GM13977 (cell line): ENCODE measurements around the gene NPAS3.

ENCODE experiments used
- DNase-seq: peaks from one replicate; pipeline ENCODE4 v3.0.0; 2012; ENCODE audit warnings: low spot score
- in situ Hi-C: fragments of 300-500 bp; cut with MboI; formaldehyde crosslinking; loops from one replicate; pipeline ENCODE4 v1.12.0; 2022; ENCODE audit warnings: low sequenced_read_pairs, low pct_unique_long_range_greater_than_20kb, mixed read lengths, inconsistent platforms; ENCODE audit not compliant: unreplicated experiment
- TF ChIP-seq, protein P1 (sequence below): IDR thresholded peaks from 2 replicates; pipeline ENCODE4 v1.5.1; 2012; ENCODE audit warnings: mild to moderate bottlenecking, control low read depth; ENCODE audit not compliant: insufficient read depth; ENCODE audit errors: extremely low read depth, missing control alignments

NPAS3 gene

DNA sequence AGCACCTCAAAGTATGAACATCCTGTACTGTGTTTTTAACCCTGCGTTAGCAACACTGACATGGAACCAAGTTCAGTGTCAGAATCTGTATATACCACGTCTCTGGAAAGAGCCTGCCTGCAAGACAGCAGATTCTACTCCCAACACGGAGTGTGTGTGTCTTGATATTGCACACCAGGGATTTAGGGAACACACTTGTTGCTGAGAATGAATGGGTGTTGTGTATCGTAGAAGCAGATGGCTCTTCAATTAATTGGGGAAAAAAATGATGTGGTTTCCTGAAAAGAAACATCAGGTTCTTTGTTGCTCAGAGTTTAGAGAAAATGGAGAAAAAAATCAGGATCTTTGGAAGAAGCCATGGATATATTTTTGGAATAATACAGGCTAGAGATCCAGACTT, 841.4 kb downstream of the NPAS3 start:
- TF ChIP-seq, protein P1, sequence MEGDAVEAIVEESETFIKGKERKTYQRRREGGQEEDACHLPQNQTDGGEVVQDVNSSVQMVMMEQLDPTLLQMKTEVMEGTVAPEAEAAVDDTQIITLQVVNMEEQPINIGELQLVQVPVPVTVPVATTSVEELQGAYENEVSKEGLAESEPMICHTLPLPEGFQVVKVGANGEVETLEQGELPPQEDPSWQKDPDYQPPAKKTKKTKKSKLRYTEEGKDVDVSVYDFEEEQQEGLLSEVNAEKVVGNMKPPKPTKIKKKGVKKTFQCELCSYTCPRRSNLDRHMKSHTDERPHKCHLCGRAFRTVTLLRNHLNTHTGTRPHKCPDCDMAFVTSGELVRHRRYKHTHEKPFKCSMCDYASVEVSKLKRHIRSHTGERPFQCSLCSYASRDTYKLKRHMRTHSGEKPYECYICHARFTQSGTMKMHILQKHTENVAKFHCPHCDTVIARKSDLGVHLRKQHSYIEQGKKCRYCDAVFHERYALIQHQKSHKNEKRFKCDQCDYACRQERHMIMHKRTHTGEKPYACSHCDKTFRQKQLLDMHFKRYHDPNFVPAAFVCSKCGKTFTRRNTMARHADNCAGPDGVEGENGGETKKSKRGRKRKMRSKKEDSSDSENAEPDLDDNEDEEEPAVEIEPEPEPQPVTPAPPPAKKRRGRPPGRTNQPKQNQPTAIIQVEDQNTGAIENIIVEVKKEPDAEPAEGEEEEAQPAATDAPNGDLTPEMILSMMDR, result no peak
- in situ Hi-C loops, result loop anchor here (25.0 kb wide), 1 partner anchor 1068 kb away; no protein-coding TSS in a partner anchor
- no peak for DNase-seq

DNA sequence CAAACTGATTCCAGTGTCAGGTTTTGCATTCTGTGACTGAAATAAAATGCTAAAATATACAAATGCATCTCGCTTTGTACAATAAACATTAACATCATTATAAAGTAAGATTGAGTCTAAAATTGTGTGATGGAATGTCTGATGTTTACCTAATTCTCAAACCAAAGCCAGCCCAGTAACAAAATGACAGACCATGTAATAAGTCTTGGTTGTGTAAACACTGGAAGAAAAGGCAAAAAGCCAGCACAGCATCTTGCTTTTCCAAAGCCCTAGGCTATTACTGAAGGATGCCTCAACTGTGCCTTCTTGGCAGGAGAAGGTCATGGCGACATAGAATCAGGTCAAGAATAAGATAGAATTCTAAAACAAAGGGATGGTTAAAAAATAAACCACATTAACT, 842.6 kb downstream of the NPAS3 start:
- in situ Hi-C loops, result loop anchor here (25.0 kb wide), 1 partner anchor 1069 kb away; no protein-coding TSS in a partner anchor
- no peak for DNase-seq

DNA sequence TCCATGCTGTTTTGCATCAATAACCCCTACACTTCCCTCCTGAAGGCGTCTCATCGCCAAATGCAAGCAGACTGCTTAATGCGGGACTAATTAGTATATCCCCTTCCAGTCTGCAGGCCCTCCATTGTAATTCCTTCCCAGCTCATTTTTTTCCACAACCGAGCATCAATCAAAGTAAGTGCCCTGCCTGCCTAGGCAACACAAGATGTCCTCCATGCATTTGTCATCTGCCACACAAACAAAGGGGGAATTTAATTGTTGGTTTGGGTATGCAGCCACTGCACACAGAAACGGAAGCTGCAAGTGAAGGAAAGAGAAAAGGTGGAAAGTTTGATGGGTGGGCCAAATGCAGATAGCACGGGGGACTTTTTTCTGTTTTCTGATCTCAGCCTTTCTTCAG, 844.2 kb downstream of the NPAS3 start:
- in situ Hi-C loops, result loop anchor here (25.0 kb wide), 1 partner anchor 1071 kb away; no protein-coding TSS in a partner anchor
- TF ChIP-seq, protein P1, result no peak
- DNase-seq, result no peak

More for the DNA sequence above, 842.6 kb downstream of the NPAS3 start:
- TF ChIP-seq, protein P1, result no peak

DNA sequence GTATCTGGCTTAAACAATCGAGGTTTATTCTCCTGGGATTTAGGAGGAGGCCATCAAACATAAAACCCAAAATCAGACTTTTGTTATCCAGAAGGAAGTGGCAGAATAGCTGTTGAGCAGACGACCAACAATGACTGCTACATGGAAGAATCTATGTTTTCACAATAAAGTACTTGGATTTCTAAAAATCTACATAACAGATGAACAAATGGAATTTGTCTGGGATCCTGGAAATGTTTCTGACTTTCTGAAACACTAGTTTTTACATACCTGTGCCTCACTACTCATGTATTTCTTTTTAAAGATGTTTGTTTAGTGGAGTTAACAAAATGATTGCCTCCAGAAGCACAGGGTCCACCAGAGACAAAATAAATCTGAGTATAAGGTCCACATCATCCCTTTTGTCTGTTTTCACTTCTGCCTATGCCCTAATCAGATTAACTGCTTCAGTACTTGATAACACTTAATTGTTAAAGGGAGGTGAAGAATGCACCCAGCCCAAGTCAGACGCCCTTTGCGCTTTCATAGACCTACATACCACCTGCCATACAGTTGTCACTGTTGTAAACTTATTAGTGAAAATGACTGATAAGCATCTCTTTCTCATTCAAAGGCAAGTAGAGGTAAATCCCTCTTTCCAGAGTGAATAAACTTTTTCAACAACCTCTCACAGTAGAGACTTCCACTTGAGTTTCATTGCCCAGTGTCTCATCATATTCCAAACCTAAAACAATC, 847.6 kb downstream of the NPAS3 start:
- in situ Hi-C loops, result loop anchor here (25.0 kb wide), 1 partner anchor 1074 kb away; no protein-coding TSS in a partner anchor
- no peak for DNase-seq
- TF ChIP-seq, protein P1, result no peak

DNA sequence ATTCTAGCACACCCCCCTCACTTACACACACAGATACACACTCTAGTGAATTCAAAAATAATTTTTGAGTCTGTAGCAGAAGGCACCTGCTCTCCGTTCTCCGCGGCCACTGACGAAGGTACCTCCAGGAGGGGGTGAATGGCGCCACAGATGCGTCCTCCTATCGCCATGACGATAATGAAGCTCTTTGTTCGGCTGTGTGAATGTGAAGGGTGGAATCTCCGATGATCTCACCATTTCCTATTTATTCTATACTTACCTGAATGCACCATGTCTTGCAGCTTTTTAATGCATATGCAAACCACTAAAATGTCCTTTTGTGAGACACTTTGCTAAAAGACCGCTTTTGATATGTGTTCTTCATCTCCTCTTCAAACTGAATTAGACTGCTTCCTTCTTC, 849.5 kb downstream of the NPAS3 start:
- no peak for DNase-seq
- TF ChIP-seq, protein P1, result no peak
- in situ Hi-C loops, result loop anchor here (25.0 kb wide), 1 partner anchor 1076 kb away; no protein-coding TSS in a partner anchor

DNA sequence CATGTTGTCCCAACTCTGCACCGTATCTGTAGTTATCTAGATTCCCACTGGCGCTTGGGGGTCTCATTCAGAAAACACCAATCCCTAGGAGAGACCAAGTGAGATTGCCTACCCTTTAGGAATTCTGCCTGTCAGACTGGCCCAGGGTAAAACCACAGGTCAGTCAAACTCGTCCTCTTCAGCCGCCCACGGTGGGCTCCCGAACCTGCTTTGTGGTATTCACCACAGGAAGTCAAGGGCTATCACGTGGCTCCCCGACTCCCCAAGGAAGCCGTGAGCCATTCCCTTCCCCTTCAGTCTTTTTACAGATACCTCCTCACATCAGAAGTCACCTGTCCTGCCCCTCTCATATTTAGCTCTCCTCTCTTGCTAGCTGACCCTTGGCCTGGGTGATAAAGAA, 852.3 kb downstream of the NPAS3 start:
- no peak for DNase-seq
- in situ Hi-C loops, result loop anchor here (10.0 to 25.0 kb wide), 2 partner anchors 1079 to 1206 kb away; no protein-coding TSS in a partner anchor
- TF ChIP-seq, protein P1, result no peak
